Hepatocyte (in vitro differentiated cells): ENCODE measurements around the gene GPR62. TPM values are rescaled to one million over a fixed set of nuclear protein-coding genes. Genes with fewer than 3 reads are reported as not detected.

Experiments used
- DNase-seq: peaks from one replicate; pipeline ENCODE4 v3.0.0-alpha.2; 2016; ENCODE audit warnings: low spot score
- H2AFZ ChIP-seq: fragments of 200-600 bp; sonication (generic); 2 replicates; pipeline ENCODE4 v1.6.0; 2016; ENCODE audit warnings: antibody characterized with exemption, mild to moderate bottlenecking
- H3K27ac ChIP-seq: fragments of 200-600 bp; sonication (generic); 2 replicates; pipeline ENCODE4 v1.5.1; 2016; ENCODE audit warnings: mild to moderate bottlenecking
- H3K27me3 ChIP-seq: fragments of 200-600 bp; sonication (generic); 2 replicates; pipeline ENCODE4 v1.6.1; 2016
- H3K36me3 ChIP-seq: fragments of 200-600 bp; sonication (generic); replicated peaks from 2 replicates; pipeline ENCODE4 v1.5.1; 2016; ENCODE audit warnings: low read depth; ENCODE audit not compliant: insufficient read depth
- H3K4me1 ChIP-seq: fragments of 200-600 bp; sonication (generic); 2 replicates; pipeline ENCODE4 v1.5.1; 2016; ENCODE audit warnings: mild to moderate bottlenecking, moderate library complexity; ENCODE audit not compliant: insufficient read depth
- H3K4me2 ChIP-seq: fragments of 200-600 bp; sonication (generic); 2 replicates; pipeline ENCODE4 v1.6.0; 2016
- H3K4me3 ChIP-seq: fragments of 200-600 bp; sonication (generic); 2 replicates; pipeline ENCODE4 v1.5.1; 2016; ENCODE audit warnings: mild to moderate bottlenecking
- H3K79me2 ChIP-seq: fragments of 200-600 bp; sonication (generic); 2 replicates; pipeline ENCODE4 v1.6.0; 2017; ENCODE audit warnings: mild to moderate bottlenecking
- H3K9me2 ChIP-seq: fragments of 200-600 bp; sonication (generic); replicated peaks from 2 replicates; pipeline ENCODE4 v1.6.0; 2017; ENCODE audit warnings: mild to moderate bottlenecking; ENCODE audit not compliant: insufficient read depth
- H3K9me3 ChIP-seq: fragments of 200-600 bp; sonication (generic); 2 replicates; pipeline ENCODE4 v1.5.1; 2016; ENCODE audit warnings: low read depth, mild to moderate bottlenecking
- H4K20me1 ChIP-seq: fragments of 200-600 bp; sonication (generic); 2 replicates; pipeline ENCODE4 v1.6.0; 2016; ENCODE audit warnings: mild to moderate bottlenecking; ENCODE audit not compliant: insufficient read depth, poor library complexity, severe bottlenecking
- CTCF ChIP-seq: fragments of 200-600 bp; sonication (generic); IDR thresholded peaks from 2 replicates; pipeline ENCODE4 v1.5.1; 2016; ENCODE audit warnings: antibody characterized with exemption, mild to moderate bottlenecking; ENCODE audit not compliant: poor library complexity
- EZH2 ChIP-seq: fragments of 200-600 bp; sonication (generic); IDR thresholded peaks from 2 replicates; pipeline ENCODE4 v1.6.1; 2016; ENCODE audit warnings: antibody characterized with exemption, mild to moderate bottlenecking, borderline replicate concordance
- EZH2phosphoT487 ChIP-seq: fragments of 200-600 bp; sonication (generic); IDR thresholded peaks from one replicate; pipeline ENCODE4 v1.6.1; 2018; ENCODE audit warnings: antibody characterized with exemption, mild to moderate bottlenecking, low read depth, moderate library complexity; ENCODE audit not compliant: unreplicated experiment, severe bottlenecking
- WGBS: methylation state at CpG from one replicate; pipeline ENCODE4 v1.1.6; 2016; ENCODE audit warnings: low lambda C conversion rate; ENCODE audit errors: missing lambda C conversion rate; 5-methylcytosine and 5-hydroxymethylcytosine counted together
- polyA plus RNA-seq: library from polyadenylated mRNA; unstranded; fragments of >200 nt; fragmentation: Nextera tagmentation; extraction: Ambion mirVana; gene quantifications from 2 replicates; pipeline ENCODE4 v1.2.1, GENCODE V29; 2016
- total RNA-seq: library from RNA; depleted of rRNA; stranded (reverse); fragments of >200 nt; gene quantifications from 2 replicates; pipeline ENCODE4 v1.2.3, GENCODE V29; 2014

GPR62 gene
- total and polyA plus RNA-seq, 2 experiments from 2014 or later: 0.08 TPM; not detected in 1

- peaks cover 2% of the 10 kb centered on the region for H3K79me2 ChIP-seq
- no peak for DNase-seq
- H3K9me3 ChIP-seq: no peaks in the 10 kb centered on the region
- no peak overlapping the region for H3K4me2 ChIP-seq
- no peaks in the 10 kb centered on the region for H3K27me3 ChIP-seq
- H3K9me2 ChIP-seq: no peaks in the 10 kb centered on the region
- WGBS: 95% methylated on average over 13 of the region's 14 CpGs
- H2AFZ ChIP-seq: no peak overlapping the region
- no peak overlapping the region for H3K4me3 ChIP-seq
- TF ChIP-seq CTCF (no peak), EZH2 (no peak), EZH2phosphoT487 (no peak)
- H3K36me3 ChIP-seq: no peaks in the 10 kb centered on the region
- peaks cover 10% of the 10 kb centered on the region for H3K4me1 ChIP-seq
- no peak overlapping the region for H3K27ac ChIP-seq
- no peaks in the 10 kb centered on the region for H4K20me1 ChIP-seq
These were observed 9.1 kb upstream of the GPR62 start for GRCh38 chr3:51945926-51946705.

GRCh38 chr3:51946796-51947195 is 8.4 kb upstream of the GPR62 start:
- DNase-seq: no peak
- no peaks in the 10 kb centered on the region for H3K36me3 ChIP-seq
- peaks cover 10% of the 10 kb centered on the region for H3K4me1 ChIP-seq
- H4K20me1 ChIP-seq: no peaks in the 10 kb centered on the region
- WGBS: 83% methylated on average over 4 of the region's 4 CpGs
- H2AFZ ChIP-seq: no peak overlapping the region
- no peak overlapping the region for H3K4me3 ChIP-seq
- no peaks in the 10 kb centered on the region for H3K9me3 ChIP-seq
- TF ChIP-seq CTCF (no peak), EZH2 (no peak), EZH2phosphoT487 (no peak)
- H3K27me3 ChIP-seq: no peaks in the 10 kb centered on the region
- no peak overlapping the region for H3K27ac ChIP-seq
- H3K79me2 ChIP-seq: no peaks in the 10 kb centered on the region
- no peaks in the 10 kb centered on the region for H3K9me2 ChIP-seq
- no peak overlapping the region for H3K4me2 ChIP-seq

- 79% methylated on average over 13 of the region's 13 CpGs for WGBS
- Histone ChIP-seq H3K27me3 (no peaks in the 10 kb centered on the region), H3K4me1 (peaks cover 8% of the 10 kb centered on the region), H3K4me3 (no peak overlapping the region), H3K4me2 (no peak overlapping the region), H3K9me2 (no peaks in the 10 kb centered on the region), H3K27ac (no peak overlapping the region), H2AFZ (no peak overlapping the region), H4K20me1 (no peaks in the 10 kb centered on the region), H3K79me2 (no peaks in the 10 kb centered on the region), H3K36me3 (no peaks in the 10 kb centered on the region), H3K9me3 (no peaks in the 10 kb centered on the region)
- no peak for TF ChIP-seq CTCF
- no peak for TF ChIP-seq EZH2phosphoT487
- no peak for TF ChIP-seq EZH2
- DNase-seq: no peak
These were observed 7.8 kb upstream of the GPR62 start for GRCh38 chr3:51947215-51947900.
